ENCODE data around the gene NCOA3.
A peak's percentile ranks its signal among the peaks of the same experiment; 100 is the strongest.

Gene NCOA3

DNA sequence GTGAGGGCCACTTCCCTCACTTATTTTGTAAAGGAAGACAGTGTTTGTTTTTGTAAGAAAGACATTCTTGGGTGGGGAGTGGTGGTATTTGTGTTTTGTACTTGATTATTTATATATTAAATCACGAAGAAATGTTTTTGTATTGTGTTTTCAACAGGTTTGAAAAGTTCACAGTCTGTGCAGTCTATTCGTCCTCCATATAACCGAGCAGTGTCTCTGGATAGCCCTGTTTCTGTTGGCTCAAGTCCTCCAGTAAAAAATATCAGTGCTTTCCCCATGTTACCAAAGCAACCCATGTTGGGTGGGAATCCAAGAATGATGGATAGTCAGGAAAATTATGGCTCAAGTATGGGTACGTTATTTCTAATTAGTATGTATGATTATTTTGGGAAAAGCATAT, 137.2 kb downstream of the NCOA3 start:
- DNase-seq (ENCODE audit: low read depth) = no peak

DNA sequence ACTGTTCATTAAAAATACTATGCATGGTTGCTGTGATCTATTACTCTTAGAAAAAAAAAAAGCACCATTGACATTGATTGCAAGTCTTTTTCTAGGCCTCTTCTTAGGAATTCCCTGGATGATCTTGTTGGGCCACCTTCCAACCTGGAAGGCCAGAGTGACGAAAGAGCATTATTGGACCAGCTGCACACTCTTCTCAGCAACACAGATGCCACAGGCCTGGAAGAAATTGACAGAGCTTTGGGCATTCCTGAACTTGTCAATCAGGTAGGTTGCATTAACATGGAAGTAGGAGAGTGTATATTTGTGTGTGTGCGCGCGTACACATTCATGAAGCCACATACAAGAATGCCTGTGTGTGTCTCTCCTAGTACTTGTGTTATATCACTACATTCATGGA, 140.4 kb downstream of the NCOA3 start:
- DNase-seq (ENCODE audit: low read depth) = no peak

DNA sequence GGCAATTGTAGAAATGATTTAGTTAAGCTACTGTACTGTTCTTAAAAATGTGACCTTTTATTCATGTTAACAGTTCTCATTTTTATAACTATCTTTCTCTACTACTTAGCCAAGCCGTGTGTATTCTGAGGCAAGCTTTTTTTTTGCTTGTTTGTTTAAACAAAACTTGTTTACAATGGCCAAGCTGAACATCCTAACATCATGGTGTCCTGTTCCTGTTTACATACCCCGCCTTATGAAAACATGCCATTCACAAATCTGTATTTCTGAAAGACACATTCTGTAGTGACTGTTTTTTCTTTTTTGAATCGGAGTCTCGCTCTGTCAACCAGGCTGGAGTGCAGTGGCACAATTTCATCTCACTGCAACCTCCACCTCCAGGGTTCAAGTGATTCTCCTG, 140.9 kb downstream of the NCOA3 start:
- DNase-seq (ENCODE audit: low read depth) = no peak

DNA sequence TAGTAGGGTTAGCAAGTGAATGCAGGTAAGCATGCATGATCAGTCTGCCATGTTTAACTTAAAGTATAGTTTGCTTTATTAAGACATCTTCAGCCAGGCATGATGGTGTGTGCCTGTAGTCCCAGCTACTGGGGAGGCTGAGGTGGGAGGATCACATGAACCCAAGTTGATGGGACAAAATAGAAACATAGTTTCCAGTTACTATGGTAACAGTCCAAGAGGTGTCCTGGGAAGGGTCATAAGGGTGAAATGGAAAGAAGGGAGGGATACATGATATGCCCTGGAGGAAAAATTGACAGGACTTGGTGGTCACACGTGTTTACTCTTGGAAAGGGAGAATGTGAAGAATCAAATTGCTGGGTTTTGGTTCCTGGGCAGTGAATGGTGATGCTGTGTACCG, 143.9 kb downstream of the NCOA3 start:
- no peak for DNase-seq (ENCODE audit: low read depth)

DNA sequence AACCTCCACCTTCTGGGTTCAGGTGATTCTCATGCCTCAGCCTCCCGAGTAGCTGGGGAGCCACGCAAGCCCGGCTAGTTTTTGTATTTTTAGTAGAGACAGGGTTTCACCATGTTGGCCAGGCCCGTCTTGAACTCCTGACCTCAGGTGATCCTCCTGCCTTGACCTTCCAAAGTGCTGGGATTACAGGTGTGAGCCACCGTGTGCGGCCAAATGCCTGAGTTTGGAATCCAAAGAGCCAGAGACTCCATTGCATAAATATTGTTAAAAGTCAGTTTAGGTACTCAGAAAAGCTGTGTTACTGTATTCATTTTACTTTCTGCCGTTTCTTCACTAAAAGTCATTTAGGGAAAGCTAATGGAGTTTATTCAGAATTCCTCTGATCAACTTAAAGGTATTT, 146.3 kb downstream of the NCOA3 start:
- no peak for DNase-seq (ENCODE audit: low read depth)

DNA sequence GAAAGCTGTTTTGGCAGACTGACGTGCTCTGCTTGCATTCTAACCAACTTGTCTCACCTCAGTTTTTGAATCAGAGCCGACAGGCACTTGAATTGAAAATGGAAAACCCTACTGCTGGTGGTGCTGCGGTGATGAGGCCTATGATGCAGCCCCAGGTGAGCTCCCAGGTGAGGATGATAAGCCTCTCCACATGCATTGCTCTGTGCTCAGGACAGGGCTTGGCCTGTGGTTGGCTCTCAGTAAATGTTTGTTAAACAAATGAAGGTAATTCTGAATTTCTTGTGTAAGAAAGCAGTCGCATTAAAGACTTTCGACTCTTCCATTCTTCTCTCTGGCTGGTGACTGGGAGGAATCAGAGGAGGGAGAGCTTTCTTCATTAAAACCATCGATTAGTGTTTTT, 147.3 kb downstream of the NCOA3 start:
- DNase-seq (ENCODE audit: low read depth) = no peak

DNA sequence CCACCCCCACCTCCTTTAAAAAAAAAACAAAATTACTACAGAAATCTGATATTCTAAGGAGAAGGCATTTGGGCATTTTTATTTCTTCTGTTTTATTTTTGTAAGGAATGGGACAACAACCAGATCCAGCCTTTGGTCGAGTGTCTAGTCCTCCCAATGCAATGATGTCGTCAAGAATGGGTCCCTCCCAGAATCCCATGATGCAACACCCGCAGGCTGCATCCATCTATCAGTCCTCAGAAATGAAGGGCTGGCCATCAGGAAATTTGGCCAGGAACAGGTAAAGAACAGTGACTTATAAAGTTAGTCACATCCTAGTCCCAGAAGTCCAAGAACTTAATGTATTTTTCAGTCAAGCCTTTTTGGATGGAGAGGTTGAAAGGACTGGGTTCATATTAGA, 150.6 kb downstream of the NCOA3 start:
- no peak for DNase-seq (ENCODE audit: low read depth)

DNA sequence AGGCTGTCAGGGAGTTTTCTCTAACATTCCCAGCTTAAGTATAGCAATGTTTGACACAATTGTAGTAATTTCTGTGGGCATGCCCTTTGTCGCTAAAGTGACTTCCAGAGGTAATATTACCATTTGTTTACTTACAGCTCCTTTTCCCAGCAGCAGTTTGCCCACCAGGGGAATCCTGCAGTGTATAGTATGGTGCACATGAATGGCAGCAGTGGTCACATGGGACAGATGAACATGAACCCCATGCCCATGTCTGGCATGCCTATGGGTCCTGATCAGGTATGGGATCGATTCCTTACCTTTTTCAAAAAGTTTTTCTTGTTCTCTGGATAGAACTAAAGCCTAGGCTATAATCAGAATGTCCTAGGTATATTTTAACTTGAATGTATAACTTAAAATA, 151.1 kb downstream of the NCOA3 start:
- DNase-seq (ENCODE audit: low read depth) = no peak

DNA sequence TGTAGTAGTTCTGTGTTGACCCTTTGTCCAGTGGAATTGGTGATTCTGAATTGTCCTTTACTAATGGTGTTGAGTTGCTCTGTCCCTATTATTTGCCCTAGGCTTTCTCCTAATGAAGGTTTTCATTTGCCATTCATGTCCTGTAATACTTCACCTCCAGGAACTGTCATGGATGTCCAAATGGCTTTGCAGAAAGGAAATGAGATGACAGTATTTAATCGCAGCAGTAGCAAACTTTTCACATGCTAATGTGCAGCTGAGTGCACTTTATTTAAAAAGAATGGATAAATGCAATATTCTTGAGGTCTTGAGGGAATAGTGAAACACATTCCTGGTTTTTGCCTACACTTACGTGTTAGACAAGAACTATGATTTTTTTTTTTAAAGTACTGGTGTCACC, 152.2 kb downstream of the NCOA3 start:
- no peak for DNase-seq (ENCODE audit: low read depth)

DNA sequence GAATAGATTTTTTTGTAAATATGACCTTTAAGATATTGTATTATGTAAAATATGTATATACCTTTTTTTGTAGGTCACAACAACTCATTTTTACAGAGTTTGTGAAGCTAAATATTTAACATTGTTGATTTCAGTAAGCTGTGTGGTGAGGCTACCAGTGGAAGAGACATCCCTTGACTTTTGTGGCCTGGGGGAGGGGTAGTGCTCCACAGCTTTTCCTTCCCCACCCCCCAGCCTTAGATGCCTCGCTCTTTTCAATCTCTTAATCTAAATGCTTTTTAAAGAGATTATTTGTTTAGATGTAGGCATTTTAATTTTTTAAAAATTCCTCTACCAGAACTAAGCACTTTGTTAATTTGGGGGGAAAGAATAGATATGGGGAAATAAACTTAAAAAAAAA, 152.7 kb downstream of the NCOA3 start:
- DNase-seq (ENCODE audit: low read depth) = no peak

DNA sequence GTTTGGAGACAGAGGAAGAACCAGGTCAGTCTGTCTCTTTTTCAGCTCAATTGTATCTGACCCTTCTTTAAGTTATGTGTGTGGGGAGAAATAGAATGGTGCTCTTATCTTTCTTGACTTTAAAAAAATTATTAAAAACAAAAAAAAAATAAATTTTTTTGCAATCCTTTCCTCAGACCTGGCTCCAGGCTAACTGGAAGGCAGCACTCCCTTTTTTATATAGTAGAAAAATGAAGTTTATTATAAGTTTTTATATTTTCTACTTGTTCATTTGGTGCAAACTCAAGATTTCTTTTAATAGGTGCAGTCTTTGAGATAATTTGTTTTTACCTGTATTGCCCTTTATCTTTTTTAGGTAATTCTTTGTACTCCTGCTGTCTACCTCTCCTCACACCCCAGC, 153.9 kb downstream of the NCOA3 start:
- no peak for DNase-seq (ENCODE audit: low read depth)

DNA sequence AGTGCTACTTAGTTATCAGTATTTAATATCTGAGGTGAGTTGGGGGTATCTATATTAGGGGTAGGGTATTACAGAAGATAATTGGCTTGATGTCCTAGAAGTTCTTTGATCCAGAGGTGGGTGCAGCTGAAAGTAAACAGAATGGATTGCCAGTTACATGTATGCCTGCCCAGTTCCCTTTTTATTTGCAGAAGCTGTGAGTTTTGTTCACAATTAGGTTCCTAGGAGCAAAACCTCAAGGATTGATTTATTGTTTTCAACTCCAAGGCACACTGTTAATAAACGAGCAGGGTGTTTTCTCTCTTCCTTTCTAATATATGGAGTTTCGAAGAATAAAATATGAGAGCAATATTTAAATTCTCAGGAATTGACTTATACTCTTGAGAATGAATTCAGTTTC, 154.6 kb downstream of the NCOA3 start:
- DNase-seq (ENCODE audit: low read depth) = no peak

DNA sequence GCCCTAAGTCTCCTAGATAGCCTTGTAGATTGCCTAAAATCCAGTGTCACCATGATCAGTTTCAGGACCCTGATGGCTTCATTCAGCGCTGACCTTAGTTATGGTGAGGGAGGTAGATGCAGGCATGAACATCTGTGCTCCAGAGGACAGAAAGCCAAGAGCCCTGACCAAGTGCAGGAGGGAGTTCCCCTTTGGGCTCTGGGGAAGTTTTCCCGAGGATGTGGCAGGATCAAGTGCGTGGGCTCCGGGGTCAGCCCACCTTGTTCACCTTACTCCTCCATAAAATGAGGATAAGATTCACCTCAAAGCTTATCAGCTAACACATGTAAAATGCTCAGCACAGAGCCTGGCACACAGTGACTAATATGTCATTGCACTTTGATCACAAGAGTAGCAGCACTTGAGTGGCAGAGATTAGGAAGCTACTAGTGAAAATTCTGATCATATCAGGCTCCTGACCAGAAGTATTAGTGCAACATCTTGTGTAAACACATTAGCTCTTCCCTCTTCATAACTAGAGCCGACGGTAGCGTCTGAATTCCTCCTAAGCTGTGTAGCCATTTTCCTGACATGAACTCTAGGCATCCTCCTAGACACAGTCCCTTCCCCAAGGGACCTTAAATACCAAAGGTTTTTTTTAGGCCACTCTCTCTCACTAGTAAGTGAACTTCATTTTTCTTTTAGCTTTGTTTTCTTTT, 158.4 kb downstream of the NCOA3 start:
- no peak for DNase-seq (ENCODE audit: low read depth)

DNA sequence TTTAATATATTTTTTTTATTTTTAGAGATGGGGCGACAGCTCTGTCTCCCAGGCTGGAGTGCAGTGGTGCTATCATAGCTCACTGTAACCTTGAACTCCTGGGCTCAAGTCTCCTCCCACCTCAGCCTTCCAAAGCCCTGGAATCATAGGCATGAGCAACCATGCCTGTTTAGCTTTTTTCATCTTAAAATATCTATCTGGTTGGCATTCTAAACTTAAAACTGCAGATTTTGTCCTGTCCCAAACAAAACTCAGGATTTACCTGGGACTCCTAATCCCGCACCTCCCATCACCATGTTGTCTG, 158.9 kb downstream of the NCOA3 start:
- DNase-seq (ENCODE audit: low read depth) = no peak

DNA sequence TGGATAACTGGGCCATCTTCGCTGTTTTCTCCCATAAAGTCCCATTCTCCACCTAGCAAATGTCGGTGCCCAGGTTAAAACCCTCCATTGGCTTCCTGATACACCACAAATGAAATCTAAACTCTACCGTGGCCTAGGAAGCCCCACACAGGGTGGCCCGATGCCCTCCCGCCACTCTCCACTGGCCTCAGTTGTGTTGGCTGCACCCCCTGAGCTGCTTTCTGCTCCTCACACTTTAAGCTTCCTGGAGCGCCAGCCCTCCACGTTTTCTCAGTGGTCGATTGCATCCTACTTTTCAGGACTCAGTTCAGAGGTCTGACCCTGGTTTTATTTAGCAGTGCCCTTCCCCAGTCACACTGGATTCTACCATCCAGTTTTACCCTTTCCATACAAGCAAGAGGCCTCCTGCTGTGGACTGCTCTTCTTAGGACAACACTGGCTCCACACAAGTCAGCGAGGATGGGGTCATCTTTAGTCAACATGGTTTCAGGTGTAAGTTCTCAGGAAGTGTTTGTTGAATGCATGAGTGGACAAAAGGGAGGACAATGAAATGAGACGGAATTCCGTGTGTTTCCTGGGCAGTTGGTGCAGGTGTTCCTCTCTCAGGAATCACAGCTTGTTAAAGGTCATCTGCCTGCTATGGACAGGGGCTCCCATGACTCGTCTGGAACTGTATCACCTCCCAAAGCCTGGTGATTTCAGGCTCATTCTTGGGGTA, 159.5 kb downstream of the NCOA3 start:
- DNase-seq (ENCODE audit: low read depth) = no peak

DNA sequence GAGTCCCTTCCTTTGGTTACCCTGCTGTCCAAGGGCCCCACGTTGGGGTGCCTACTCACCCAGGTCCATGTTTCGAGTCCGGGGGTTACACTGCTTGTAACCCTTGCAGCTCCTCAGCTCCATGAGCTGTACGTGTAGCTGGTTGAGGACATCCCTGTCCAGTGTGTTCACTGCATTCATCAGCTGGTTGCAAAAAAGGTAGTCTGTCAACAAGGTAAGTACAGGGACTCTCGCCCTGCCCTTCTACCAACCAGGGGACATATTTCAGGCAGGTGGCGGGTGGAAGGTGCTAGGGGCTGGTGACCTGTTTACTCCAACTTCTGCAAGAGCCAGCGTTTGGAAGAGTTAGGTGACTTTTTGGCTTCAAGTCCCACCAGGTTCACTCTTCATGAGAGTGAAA, 160.0 kb downstream of the NCOA3 start:
- no peak for DNase-seq (ENCODE audit: low read depth)

DNA sequence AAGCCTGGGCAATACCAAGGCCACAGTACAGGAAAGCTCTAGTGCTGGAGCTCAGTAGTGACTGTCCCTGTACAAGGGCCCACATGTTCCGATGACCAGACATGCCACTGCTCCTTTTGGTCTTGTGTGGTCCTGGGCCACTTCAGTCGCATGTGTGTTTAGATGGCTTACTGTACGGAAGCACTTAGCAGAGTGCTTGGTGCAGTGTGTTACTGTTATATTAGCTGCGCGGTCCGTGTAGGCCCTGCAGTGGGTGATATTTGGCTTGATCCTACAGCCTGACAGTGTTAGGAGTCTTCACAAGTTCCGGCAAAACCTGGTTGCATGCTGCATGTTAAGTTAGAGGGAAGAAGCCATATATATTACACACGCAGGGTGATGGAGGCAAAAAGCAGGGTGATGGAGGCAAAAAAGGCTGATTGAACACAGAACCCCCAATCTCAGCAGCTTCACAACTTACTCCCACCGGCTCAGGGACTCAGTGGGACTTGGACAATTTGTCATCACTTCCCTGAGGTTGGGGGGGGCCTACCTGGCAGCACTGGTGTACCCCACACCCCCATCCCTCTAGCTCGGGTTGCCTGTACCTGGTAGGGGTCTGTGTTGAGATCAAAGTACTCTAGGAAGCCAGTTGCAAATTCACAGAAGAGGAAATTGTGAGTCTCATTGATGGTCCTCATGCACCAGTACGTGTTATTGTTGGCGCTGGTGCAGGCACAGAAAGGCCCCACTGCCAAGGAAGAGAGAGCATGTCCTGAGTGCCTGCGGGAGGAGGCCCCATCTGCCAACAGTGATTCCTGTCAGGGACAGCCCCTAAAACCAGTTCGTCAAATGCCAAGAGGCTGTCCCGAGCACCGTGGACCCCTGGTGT, 161.0 kb downstream of the NCOA3 start:
- DNase-seq (ENCODE audit: low read depth) = no peak

DNA sequence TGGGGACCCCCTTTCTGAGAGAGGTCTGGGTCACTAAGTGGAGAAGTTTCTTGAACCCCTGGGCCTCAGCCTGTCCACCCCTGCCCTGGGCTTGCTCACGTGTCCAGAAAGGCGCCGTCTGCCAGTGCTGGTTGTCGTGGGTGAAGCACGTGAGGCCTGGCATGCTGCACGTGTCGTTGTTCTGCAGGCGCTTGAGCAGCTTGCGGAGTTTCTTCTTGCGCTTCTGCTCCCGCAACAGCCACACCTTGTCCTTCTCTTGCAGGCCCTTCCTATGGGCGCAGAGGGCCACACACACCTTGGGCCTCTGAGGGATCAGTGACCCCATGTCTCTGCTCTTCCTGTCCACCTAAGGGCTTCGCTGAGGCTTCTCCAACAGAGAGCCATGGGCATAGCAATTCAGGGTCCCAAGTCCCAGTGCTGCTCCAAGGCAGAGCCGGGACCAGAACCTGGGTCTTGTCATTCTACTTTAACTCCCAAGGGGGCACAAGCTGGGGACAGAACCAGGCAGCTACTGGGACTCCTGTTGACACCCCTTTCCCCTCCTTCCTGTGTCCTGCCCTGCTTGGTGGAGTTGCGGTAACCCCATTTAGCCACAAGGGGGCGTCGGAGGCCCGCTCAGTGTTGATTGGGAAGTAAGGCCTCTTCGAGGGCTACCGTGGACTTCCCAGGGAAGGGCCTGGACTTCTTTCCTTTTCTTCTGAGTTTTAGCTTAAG, 161.8 kb downstream of the NCOA3 start:
- peak; percentile 55 for DNase-seq (ENCODE audit: low read depth)

DNA sequence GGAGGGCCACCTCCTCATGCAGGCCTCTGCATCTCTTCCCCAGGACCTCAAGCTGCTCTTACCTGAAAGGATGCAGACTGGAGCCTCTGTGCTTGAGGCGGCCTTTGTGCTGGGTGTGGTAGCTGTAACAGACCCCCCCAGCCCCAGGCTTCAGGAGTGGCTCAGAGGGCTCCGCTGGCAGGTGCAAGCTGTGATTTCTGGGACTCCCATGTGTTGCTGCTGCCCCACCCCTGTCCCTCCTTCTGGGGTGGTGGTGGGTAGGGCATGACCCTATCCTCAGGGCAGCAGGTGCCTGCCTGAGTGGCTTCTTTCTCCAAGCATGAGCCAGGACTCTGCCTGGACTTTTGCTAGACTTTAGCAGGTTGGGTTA, 162.4 kb downstream of the NCOA3 start:
- DNase-seq (ENCODE audit: low read depth) = no peak

DNA sequence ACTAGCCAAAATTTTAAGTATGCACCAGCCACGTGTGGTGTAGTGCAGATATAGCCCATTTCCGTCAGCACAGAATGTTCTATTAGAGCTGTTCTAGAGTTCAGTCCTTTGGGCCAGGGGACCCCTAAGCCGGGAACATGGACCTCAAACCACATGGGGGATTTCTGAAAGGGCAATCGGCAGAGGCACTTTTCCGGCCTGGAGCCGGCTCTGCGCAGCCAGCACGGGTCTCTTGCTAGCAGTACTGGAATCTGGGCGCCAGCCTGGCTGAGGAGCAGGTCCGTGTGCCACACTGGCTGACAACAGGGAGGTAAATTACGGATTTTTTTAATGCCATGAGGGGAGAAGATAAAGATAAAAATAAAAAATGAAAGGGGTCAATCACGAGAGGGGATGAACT, 163.1 kb downstream of the NCOA3 start:
- no peak for DNase-seq (ENCODE audit: low read depth)

DNA sequence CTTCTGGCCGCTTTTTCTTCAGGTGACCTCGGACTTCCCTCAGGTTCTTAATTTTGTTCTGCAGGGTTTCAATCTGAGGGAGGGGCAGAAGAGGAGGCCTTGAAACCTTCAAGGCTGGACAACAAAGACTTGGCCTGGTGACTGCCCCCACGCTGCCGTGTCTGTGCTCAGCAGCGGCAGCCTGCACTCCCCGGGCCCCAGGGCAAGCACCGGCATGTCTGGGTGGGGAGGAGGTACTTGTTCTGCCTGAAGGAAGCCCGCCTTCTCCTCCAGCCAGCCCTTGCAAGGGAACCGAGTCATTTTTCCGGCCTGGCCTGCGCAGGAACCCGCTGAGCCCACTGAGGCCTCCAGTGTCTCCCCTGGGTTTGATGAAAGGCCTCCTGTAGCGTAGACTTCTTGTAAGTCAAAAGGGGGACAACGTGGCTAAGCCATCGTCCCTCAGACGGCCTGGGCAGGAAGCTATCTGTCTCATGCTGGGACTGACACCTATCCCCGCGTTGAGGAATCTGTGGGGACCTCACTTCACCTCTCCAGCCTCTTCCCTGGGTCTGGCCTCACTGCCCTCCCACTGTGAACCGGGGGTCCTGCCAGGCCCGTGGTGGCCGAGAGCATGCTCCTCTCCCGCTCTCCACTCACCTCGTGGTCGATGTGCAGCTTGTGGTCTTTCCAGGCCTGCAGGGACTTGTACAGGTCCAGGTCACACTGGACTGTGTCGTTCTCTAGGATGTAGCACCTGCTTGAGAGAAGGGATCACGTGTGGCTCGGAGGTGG, 163.7 kb downstream of the NCOA3 start:
- DNase-seq (ENCODE audit: low read depth) = no peak

DNA sequence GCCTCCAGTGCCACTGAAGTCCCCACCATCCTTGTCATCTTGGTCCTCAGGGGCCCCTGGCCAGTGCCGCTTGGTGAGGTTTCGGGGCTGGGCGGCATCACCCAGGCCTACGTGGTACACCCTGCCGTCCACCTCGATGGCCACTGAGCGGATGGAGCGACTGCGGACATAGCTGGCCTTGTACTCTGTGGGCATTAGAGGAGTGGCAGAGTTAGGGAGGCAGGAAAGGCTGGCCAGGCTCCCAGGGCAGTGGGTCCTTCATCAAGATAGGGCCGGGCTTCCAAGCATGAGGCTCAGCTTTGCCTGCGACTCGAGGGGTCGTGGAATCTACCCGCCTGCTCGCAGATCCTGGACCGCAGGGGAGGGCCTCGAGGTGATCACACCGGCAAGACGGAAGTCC, 164.6 kb downstream of the NCOA3 start:
- no peak for DNase-seq (ENCODE audit: low read depth)
